K562 (cell line): ENCODE results near the gene ANAPC16. TPM values are rescaled to one million over a fixed set of nuclear protein-coding genes. Genes with fewer than 3 reads are reported as not detected.
A peak's percentile ranks its signal among the peaks of the same experiment; 100 is the strongest.

ENCODE experiments used
- BRCA1 ChIP-seq, 2 experiments: fragments of 450-650 bp in 1 of 2; sonication (generic) in 1 of 2; formaldehyde crosslinking in 1 of 2; IDR thresholded peaks; 2 replicates each; pipeline versions ENCODE4 v1.5.0 to v1.6.1; 2017 to 2020; ENCODE audit warnings: mild to moderate bottlenecking in 1 of 2, missing genetic modification reagents in 1 of 2
- CREB3L1 ChIP-seq: fragments of 450-650 bp; IDR thresholded peaks from 2 replicates; pipeline ENCODE4 v1.6.1; 2014; ENCODE audit warnings: low read depth, mild to moderate bottlenecking, moderate library complexity, borderline replicate concordance
- DACH1 ChIP-seq: fragments of 450-650 bp; IDR thresholded peaks from 2 replicates; pipeline ENCODE4 v1.6.1; 2018; ENCODE audit not compliant: partially characterized antibody
- DNMT1 ChIP-seq: fragments of 450-650 bp; IDR thresholded peaks from 2 replicates; pipeline ENCODE4 v1.6.1; 2016; ENCODE audit warnings: antibody characterized with exemption, mild to moderate bottlenecking
- FOXJ3 ChIP-seq: sonication (generic); formaldehyde crosslinking; IDR thresholded peaks from 2 replicates; pipeline ENCODE4 v1.4.0; 2020; ENCODE audit warnings: mild to moderate bottlenecking, missing genetic modification reagents
- GTF2F1 ChIP-seq: IDR thresholded peaks from 2 replicates; pipeline ENCODE4 v1.6.1; 2011; ENCODE audit warnings: low read depth, low read length, improper control_type of control experiment
- HDAC6 ChIP-seq: IDR thresholded peaks from 2 replicates; pipeline ENCODE4 v1.6.1; 2012; ENCODE audit warnings: low read depth, mild to moderate bottlenecking, control low read depth, inconsistent platforms, low read length, moderate library complexity
- HDGF ChIP-seq: fragments of 450-650 bp; IDR thresholded peaks from 2 replicates; pipeline ENCODE4 v1.6.1; 2016
- MCM2 ChIP-seq: fragments of 450-650 bp; IDR thresholded peaks from 2 replicates; pipeline ENCODE4 v1.6.1; 2017; ENCODE audit warnings: low read depth, mild to moderate bottlenecking
- MCM7 ChIP-seq, 2 experiments: fragments of 450-650 bp; IDR thresholded peaks; 2 replicates each; pipeline ENCODE4 v1.6.1; 2016 to 2018
- NCOA6 ChIP-seq: fragments of 450-650 bp; IDR thresholded peaks from 2 replicates; pipeline ENCODE4 v1.6.1; 2017; ENCODE audit warnings: mild to moderate bottlenecking
- NFE2 ChIP-seq: IDR thresholded peaks from 2 replicates; pipeline ENCODE4 v1.6.1; 2014; ENCODE audit warnings: antibody characterized with exemption, low read depth
- NFE2L1 ChIP-seq: fragments of 450-650 bp; IDR thresholded peaks from 2 replicates; pipeline ENCODE4 v1.6.1; 2016; ENCODE audit warnings: missing genetic modification characterization, low read depth, mild to moderate bottlenecking, missing compliant biosample characterization, moderate library complexity, borderline replicate concordance
- SMARCC2 ChIP-seq: fragments of 450-650 bp; IDR thresholded peaks from 2 replicates; pipeline ENCODE4 v1.6.1; 2017; ENCODE audit warnings: antibody characterized with exemption, moderate library complexity, mild to moderate bottlenecking, low read depth
- THAP12 ChIP-seq: fragments of 250-450 bp; sonication (Bioruptor Pico); IDR thresholded peaks from 2 replicates; pipeline ENCODE4 v1.9.0; 2021; ENCODE audit warnings: mild to moderate bottlenecking, inconsistent platforms
- TRIM25 ChIP-seq: fragments of 450-650 bp; IDR thresholded peaks from 2 replicates; pipeline ENCODE4 v1.7.0; 2016; ENCODE audit warnings: borderline replicate concordance
- YBX1 ChIP-seq: fragments of 450-650 bp; IDR thresholded peaks from 2 replicates; pipeline ENCODE4 v1.7.1; 2016; ENCODE audit warnings: mild to moderate bottlenecking
- polyA plus RNA-seq, 8 experiments: library from polyadenylated mRNA; depleted of rRNA in 4 of 8; stranded (reverse) in 5 of 8; unstranded in 3 of 8; fragments of >200 nt; fragmentation: Nextera tagmentation in 2 of 8; fragmentation: Illumina TruSeq in 1 of 8; extraction: Ambion mirVana in 2 of 8; extraction: Trizol in 1 of 8; gene quantifications; 2 replicates each; pipeline versions ENCODE4 v1.2.1 to v1.2.3, GENCODE V29; 2011 to 2014; ENCODE audit warnings: inconsistent platforms in 1 of 8, missing spikeins in 1 of 8
- total RNA-seq, 7 experiments: library from RNA; depleted of rRNA in 6 of 7; stranded (reverse); fragments of >200 nt in 6 of 7; fragmentation: Illumina TruSeq in 2 of 7; extraction: Trizol in 2 of 7; gene quantifications; 2 replicates each; pipeline versions ENCODE4 v1.2.1 to v1.2.3, GENCODE V29; 2011 to 2021; ENCODE audit warnings: low replicate concordance in 1 of 7

The ANAPC16 gene
- total and polyA plus RNA-seq, 9 of the 15 experiments (the other 6 are each of a cell fraction or from before 2014, with no cell fraction given), result 42.6 to 208 (median 108) TPM

- no peak for TF ChIP-seq GTF2F1
- TF ChIP-seq MCM2, result no peak
- no peak for TF ChIP-seq DNMT1
- no peak for TF ChIP-seq DACH1
- no peak for TF ChIP-seq HDAC6
- no peak for TF ChIP-seq FOXJ3 (CRISPR knock-in tag)
- no peak; the same call in none of the 2 replicates for TF ChIP-seq CREB3L1
- TF ChIP-seq BRCA1 (IDR thresholded peaks at IDR 0.05), result no peak
- no peak for TF ChIP-seq BRCA1 (CRISPR knock-in tag; IDR thresholded peaks at IDR 0.05)
- TF ChIP-seq THAP12 (CRISPR knock-in tag), result 0 out of 2 replicates have a peak, but pooled peaks have one; percentile 17
- no peak for TF ChIP-seq MCM7 (IDR thresholded peaks at IDR 0.05)
- peak; percentile 55; the same call in 1 of the 2 replicates for TF ChIP-seq SMARCC2
- no peak for TF ChIP-seq NFE2L1 (tag)
- 0 out of 2 replicates have a peak, but pooled peaks have one; percentile 8 for TF ChIP-seq NFE2
- TF ChIP-seq HDGF, result no peak
- TF ChIP-seq YBX1, result no peak
- peak; percentile 16; the same call in 1 of the 2 replicates for TF ChIP-seq TRIM25
- no peak for TF ChIP-seq NCOA6
These were observed 45.4 kb downstream of the ANAPC16 start (continued) for GRCh38 chr10:72260976-72261783.
